ENCODE data around the gene CENPQ.
"Not testable (repeated sequence)": the region's sequence is repeated elsewhere in the genome, so short reads cannot be mapped to it uniquely, and the experiment has no call there.

Gene CENPQ

DNA sequence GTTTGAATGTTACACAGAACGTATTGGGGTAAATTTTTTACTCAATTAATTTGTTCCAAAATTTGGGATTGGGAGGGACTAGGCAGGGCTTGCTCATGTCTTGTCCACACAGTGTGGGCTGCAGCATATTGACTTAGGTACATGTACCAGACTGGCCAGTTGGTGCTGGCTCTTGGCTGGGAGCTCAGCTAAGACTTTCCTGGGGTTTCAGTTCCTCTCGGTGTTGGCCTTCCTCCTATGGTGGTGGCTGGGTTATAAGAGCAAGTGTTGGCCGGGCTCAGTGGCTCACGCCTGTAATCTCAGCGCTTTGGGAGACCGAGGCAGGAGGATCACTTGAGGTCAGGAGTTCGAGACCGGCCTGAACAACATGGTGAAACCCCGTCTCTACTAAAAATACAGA lies 4.9 kb downstream of the CENPQ start:
- DNase-seq (ENCODE audit: low read depth), result no peak
- TF ChIP-seq, protein P1, sequence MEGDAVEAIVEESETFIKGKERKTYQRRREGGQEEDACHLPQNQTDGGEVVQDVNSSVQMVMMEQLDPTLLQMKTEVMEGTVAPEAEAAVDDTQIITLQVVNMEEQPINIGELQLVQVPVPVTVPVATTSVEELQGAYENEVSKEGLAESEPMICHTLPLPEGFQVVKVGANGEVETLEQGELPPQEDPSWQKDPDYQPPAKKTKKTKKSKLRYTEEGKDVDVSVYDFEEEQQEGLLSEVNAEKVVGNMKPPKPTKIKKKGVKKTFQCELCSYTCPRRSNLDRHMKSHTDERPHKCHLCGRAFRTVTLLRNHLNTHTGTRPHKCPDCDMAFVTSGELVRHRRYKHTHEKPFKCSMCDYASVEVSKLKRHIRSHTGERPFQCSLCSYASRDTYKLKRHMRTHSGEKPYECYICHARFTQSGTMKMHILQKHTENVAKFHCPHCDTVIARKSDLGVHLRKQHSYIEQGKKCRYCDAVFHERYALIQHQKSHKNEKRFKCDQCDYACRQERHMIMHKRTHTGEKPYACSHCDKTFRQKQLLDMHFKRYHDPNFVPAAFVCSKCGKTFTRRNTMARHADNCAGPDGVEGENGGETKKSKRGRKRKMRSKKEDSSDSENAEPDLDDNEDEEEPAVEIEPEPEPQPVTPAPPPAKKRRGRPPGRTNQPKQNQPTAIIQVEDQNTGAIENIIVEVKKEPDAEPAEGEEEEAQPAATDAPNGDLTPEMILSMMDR (IDR thresholded peaks at IDR 0.05; ENCODE audit: control insufficient read depth, extremely low read depth, insufficient read depth), result no peak
- H3K4me3 ChIP-seq (ENCODE audit: low read depth, low read length), result no peak overlapping the region

DNA sequence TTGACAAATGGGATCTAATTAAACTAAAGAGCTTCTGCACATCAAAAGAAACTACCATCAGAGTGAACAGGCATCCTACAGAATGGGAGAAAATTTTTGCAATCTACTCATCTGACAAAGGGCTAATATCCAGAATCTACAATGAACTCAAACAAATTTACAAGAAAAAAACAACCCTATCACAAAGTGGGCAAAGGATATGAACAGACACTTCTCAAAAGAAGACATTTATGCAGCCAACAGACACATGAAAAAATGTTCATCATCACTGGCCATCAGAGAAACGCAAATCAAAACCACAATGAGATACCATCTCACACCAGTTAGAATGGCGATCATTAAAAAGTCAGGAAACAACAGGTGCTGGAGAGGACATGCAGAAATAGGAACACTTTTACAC lies 13.4 kb downstream of the CENPQ start:
- not testable (repeated sequence) for DNase-seq (ENCODE audit: low read depth); H3K4me3 ChIP-seq (ENCODE audit: low read depth, low read length)

DNA sequence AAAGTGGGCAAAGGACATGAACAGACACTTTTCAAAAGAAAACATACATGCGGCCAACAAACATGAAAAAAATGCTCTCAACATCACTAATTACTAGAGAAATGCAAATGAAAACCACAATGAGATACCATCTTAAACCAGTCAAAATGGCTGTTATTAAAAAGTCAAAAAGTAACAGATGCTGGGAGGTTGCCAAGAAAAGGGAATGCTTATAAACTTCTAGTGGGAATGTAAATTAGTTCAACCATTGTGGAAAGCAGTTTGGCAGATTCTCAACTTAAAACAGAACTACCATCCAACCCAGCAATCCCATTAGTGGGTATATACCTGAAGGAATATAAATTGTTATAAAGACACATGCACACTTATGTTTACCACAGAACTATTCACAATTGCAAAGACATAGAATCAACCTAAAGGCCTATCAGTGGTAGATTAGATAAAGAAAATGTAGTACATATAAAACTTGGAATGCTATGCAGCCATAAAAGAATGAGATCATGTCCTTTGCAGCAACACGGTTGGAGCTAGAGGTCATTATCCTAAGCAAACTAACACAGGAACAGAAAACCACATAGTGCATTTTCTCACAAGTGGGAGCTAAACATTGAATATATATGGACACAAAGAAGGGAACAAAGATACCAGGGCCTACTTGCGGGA lies 16.3 kb downstream of the CENPQ start:
- no peak for DNase-seq (ENCODE audit: low read depth)
- TF ChIP-seq, protein P1 (IDR thresholded peaks at IDR 0.05; ENCODE audit: control insufficient read depth, extremely low read depth, insufficient read depth), result no peak
- H3K4me3 ChIP-seq (ENCODE audit: low read depth, low read length), result no peak overlapping the region

DNA sequence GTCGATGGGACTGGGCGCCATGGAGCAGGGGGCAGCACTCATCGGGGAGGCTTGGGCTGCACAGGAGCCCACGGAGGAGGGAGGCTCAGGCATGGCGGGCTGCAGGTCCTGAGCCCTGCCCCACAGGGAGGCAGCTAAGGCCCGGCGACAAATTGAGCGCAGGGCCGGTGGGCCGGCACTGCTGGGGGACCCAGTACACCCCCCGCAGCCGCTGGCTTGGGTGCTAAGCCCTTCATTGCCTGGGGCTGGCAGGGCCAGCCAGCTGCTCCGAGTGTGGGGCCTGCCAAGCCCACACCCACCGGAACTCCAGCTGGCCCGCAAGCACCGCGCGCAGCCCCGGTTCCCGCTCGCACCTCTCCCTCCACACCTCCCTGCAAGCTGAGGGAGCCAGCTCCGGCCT lies 18.7 kb downstream of the CENPQ start:
- DNase-seq (ENCODE audit: low read depth), result not testable (repeated sequence)

DNA sequence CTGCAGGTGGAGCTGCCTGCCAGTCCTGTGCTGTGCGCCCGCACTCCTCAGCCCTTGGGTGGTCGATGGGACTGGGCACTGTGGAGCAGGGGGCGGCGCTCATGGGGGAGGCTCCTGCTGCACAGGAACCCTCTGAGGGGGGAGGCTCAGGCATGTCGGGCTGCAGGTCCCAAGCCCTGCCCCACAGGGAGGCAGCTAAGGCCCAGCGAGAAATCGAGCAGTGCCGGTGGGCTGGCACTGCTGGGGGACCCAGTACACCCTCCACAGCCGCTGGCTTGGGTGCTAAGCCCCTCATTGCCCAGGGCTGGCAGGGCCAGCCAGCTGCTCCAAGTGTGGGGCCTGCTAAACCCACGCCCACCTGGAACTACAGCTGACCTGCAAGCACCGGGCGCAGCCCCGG lies 20.2 kb downstream of the CENPQ start:
- H3K4me3 ChIP-seq (ENCODE audit: low read depth, low read length); DNase-seq (ENCODE audit: low read depth): not testable (repeated sequence)

More for the DNA sequence above, 18.7 kb downstream of the CENPQ start:
- not testable (repeated sequence) for H3K4me3 ChIP-seq (ENCODE audit: low read depth, low read length)

DNA sequence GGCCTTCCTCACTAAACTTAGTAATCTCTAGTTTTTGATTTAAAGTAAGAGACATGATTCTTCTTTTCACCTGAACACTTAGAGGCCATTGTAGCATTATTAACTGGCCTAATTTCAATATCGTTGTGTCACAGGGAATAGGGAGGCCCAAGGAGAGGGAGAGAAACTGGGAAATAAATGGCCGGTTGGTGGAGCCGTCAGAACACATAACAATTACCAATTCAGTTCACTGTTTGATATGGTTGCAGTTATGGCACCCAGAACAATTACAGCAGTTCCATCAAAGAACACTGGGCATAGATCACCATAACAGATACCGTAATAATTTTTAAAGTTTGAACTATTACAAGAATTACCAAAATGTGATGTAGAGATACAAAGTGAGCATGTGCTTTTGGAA lies 27.5 kb downstream of the CENPQ start:
- DNase-seq (ENCODE audit: low read depth), result no peak
- H3K4me3 ChIP-seq (ENCODE audit: low read depth, low read length), result no peak overlapping the region
- TF ChIP-seq, protein P1 (IDR thresholded peaks at IDR 0.05; ENCODE audit: control insufficient read depth, extremely low read depth, insufficient read depth), result no peak

DNA sequence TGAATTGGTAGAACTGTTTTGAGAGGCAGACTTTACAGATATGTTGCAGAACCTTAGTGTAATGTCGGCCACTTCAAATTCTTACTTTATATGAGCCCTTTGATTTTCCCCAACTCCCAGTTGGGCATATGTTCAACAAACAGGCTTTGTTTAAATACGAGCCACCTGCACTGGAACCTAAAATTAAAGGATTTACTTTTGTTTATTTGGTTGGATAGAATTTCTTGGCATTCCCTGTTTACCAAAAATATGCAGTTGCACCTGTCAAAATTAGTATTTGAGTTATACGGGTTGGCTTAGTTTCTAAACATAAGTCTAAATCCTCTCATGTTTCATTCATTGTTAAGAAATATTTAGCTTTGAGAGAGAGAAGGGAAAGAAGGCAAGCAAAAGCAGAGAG lies 34.1 kb downstream of the CENPQ start:
- DNase-seq (ENCODE audit: low read depth), result no peak
- TF ChIP-seq, protein P1 (IDR thresholded peaks at IDR 0.05; ENCODE audit: control insufficient read depth, extremely low read depth, insufficient read depth), result no peak
- no peak overlapping the region for H3K4me3 ChIP-seq (ENCODE audit: low read depth, low read length)

DNA sequence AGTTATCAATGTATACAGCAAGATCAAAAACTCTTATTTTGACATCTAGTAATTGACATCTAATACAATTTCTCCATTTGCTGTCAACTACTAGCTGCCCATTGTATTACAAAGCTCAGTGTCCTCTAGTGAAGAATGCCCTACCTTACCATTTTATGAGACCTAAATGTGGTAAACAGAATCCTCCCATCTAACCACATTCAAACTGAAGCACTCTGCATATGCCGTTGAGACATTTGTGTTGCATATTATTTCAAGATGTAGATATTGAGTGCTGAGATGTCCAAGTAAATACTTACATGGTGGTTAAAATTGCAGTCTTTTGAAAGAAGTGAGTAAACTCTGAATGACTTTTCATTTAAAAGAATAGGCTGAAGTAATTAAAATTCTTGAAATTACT lies 36.0 kb downstream of the CENPQ start:
- TF ChIP-seq, protein P1 (IDR thresholded peaks at IDR 0.05; ENCODE audit: control insufficient read depth, extremely low read depth, insufficient read depth), result no peak
- no peak overlapping the region for H3K4me3 ChIP-seq (ENCODE audit: low read depth, low read length)
- DNase-seq (ENCODE audit: low read depth), result no peak

DNA sequence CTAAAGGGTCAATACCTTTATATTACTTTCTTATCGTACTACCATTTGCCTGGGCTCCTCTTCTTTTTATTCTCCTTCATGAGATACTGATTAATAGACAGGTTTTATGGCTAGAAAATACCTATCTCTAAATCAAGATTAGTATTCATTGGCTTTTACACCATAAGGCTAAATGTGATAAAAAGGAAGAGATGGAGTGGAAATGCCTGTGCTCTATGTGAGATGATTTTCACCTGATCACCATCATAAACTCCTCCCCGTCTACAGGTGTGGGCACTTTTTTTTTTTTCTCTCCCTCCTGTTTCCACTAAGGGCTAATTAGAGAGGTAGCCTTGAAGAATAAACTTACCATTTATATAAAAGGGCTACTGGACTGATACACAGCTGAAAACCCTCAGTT lies 36.5 kb downstream of the CENPQ start, which contains the start of gene GLYATL3:
TSS of gene GLYATL3 (plus strand) at position 301 of the 400 bp plus-strand sequence. CDS start 12,068 bp downstream, outside the sequence.
- DNase-seq (ENCODE audit: low read depth), result no peak
- TF ChIP-seq, protein P1 (IDR thresholded peaks at IDR 0.05; ENCODE audit: control insufficient read depth, extremely low read depth, insufficient read depth), result no peak
- no peak within 1 kb of the TSS for H3K4me3 ChIP-seq (ENCODE audit: low read depth, low read length)
